Neural crest cell (in vitro differentiated cells): ENCODE results near the gene PERM1. TPM values are rescaled to one million over a fixed set of nuclear protein-coding genes. Genes with fewer than 3 reads are reported as not detected.

Experiments used
- DNase-seq: peaks from one replicate; pipeline ENCODE4 v3.0.0; 2021; ENCODE audit warnings: low read depth, mixed read lengths, low spot score
- H3K27ac Mint-ChIP-seq: one replicate; pipeline ENCODE4 v1.8.0; 2021; ENCODE audit warnings: mild to moderate bottlenecking, mixed read lengths; ENCODE audit not compliant: unreplicated experiment
- H3K27me3 Mint-ChIP-seq: 2 replicates; pipeline ENCODE4 v1.8.0; 2021; ENCODE audit warnings: low read depth, mild to moderate bottlenecking, mixed read lengths
- H3K36me3 Mint-ChIP-seq: 2 replicates; pipeline ENCODE4 v1.8.0; 2021; ENCODE audit warnings: low read depth, mild to moderate bottlenecking, mixed read lengths
- H3K4me1 Mint-ChIP-seq: 2 replicates; pipeline ENCODE4 v1.8.0; 2021; ENCODE audit warnings: mixed read lengths
- H3K4me3 Mint-ChIP-seq: one replicate; pipeline ENCODE4 v1.8.0; 2021; ENCODE audit warnings: mild to moderate bottlenecking, mixed read lengths
- H3K9me3 Mint-ChIP-seq: 2 replicates; pipeline ENCODE4 v1.8.0; 2021; ENCODE audit warnings: mixed read lengths
- CTCF ChIP-seq: fragments of 200-600 bp; sonication (generic); conservative IDR thresholded peaks from 2 replicates; pipeline ENCODE4 v1.5.0; 2021; ENCODE audit warnings: antibody characterized with exemption, mild to moderate bottlenecking
- total RNA-seq: library from RNA; stranded (reverse); gene quantifications from 2 replicates; pipeline ENCODE4 v1.2.1, GENCODE V29; 2021

Gene PERM1
- total RNA-seq, 1 donor from 2014 or later: not detected

DNA sequence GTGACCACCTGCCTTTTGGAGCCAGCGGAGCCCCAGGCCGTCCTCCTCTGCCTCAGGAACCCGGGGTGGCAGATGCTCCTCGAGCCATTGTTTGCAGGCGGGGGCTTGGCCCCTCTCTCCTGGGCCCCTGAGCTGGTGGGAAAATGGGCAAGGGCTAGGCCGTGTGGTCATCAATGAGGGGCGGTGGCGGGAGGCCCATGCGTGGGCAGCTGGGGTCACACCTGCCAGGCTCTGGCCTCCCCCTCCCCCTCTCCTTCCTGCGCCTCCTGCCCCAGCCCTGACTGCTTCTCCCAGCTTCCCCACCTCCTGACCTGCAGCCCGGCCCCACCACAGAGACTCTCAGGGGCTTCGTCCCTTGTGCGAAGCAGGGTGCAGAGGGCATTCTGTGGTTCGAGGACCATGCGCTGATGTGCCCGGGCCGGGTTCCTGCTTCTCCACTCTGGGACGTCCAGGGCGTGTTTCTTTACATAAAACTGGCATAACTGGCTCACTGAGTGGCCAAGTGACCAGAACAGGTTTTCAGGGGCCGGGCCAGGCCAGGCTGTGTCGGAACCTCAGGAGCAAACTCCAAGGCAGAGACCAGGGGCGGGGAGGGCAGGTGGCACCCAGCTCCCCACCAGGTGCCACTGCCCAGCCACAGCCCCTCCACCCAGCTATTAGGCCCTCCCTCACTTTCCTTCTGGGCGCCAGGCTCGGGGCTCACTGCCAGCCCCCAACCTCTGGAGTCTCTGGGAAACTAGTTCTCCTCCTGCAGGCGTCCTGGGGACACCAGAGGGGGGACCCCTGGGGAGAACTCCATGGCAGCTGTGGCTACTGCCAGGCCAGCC is 48.9 kb downstream of the PERM1 start:
- Mint-ChIP-seq H3K4me3 (no peak overlapping the region), H3K4me1 (no peaks in the 10 kb centered on the region), H3K27me3 (peaks cover 81% of the 10 kb centered on the region), H3K27ac (no peak overlapping the region), H3K36me3 (no peaks in the 10 kb centered on the region), H3K9me3 (no peaks in the 10 kb centered on the region)
- no peak for TF ChIP-seq CTCF
- DNase-seq: no peak

- TF ChIP-seq CTCF: no peak
- H3K27ac Mint-ChIP-seq: no peak overlapping the region
- DNase-seq: no peak
Measured at GRCh38 chr1:932173-932510, 49.8 kb downstream of the PERM1 start.

DNA sequence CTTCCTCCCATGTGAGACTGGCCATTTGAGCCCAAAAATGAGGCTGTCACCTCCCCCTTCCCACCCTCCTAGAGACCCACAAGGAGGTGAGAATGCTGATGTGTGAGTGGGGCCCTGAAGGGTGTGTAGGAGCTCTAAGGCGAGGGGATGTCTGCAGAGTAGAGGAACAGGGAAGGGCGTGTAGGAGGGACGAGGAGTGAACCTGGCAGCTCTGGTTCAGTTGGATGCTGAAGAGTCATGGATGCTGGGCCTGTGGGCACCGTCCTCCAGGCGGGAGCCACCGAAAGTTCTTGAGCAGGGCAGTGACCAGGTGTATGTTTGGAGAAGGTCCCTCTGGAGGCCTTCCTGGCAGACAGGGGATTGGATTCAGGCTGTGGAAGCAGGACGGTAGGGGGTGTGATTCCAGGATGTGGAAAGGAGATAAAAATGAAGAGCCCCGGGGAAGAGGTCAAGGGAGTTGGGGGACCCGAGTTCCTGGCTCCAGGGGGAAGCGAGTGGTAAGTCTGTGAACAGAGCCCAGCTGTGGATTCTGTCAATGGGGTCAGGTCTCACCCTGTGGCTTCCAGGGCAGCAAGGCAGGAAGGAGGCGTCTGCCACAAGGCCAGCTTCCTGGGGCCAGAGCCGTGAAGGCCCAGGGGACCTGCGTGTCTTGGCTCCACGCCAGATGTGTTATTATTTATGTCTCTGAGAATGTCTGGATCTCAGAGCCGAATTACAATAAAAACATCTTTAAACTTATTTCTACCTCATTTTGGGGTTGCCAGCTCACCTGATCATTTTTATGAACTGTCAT is 50.3 kb downstream of the PERM1 start:
- no peak overlapping the region for H3K27ac Mint-ChIP-seq
- H3K36me3 Mint-ChIP-seq: no peaks in the 10 kb centered on the region
- no peak for TF ChIP-seq CTCF
- no peak overlapping the region for H3K4me3 Mint-ChIP-seq
- no peaks in the 10 kb centered on the region for H3K9me3 Mint-ChIP-seq
- no peak for DNase-seq
- no peaks in the 10 kb centered on the region for H3K4me1 Mint-ChIP-seq
- peaks cover 84% of the 10 kb centered on the region for H3K27me3 Mint-ChIP-seq

More at GRCh38 chr1:932173-932510, 49.8 kb downstream of the PERM1 start:
- Mint-ChIP-seq H3K27me3 (peaks cover 84% of the 10 kb centered on the region), H3K4me3 (no peak overlapping the region), H3K36me3 (no peaks in the 10 kb centered on the region), H3K4me1 (no peaks in the 10 kb centered on the region), H3K9me3 (no peaks in the 10 kb centered on the region)

GRCh38 chr1:930633-931138 is 51.2 kb downstream of the PERM1 start:
- Mint-ChIP-seq H3K36me3 (no peaks in the 10 kb centered on the region), H3K27ac (no peak overlapping the region), H3K9me3 (no peaks in the 10 kb centered on the region), H3K4me3 (no peak overlapping the region), H3K27me3 (peaks cover 88% of the 10 kb centered on the region), H3K4me1 (no peaks in the 10 kb centered on the region)
- DNase-seq: no peak
- no peak for TF ChIP-seq CTCF

DNA sequence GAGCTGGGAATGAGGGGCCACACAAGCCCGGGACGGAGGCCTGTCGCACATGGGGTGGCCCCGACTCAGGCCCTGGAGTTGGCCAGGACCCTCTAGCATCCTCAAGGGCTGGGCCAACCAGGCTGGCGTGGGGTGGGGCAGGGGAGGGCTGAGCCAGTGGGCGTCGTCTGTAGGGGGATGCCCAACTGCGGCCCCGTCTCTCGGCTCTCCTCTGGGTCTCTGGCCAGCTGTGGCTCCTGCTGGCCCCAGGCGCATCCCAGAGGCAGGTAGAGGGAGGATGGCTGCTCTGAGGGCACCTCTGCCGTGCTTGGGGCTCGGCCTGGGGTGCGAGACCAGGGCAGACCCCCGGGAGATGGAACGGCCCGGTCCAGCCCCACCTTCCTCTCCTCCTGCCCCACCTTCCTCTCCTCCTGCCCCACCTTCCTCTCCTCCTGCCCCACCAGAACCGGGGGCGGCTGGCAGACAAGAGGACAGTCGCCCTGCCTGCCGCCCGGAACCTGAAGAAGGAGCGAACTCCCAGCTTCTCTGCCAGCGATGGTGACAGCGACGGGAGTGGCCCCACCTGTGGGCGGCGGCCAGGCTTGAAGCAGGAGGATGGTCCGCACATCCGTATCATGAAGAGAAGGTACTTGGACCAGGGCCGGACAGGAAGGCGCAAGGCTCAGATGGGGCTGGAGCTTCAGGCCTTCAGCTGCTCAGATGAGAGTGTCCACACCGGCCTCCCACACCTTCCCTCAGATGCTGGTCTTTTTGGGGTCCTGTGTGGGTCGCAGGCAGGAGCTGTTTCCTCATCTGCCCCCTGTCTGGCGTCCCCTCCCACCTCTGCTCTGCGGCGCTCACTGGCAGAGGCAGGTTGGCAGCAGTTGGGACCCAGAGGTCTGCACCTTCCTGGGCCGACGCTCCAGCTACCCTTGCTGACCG is 51.9 kb downstream of the PERM1 start:
- no peak for TF ChIP-seq CTCF
- Mint-ChIP-seq H3K27me3 (peaks cover 86% of the 10 kb centered on the region), H3K27ac (no peak overlapping the region), H3K36me3 (no peaks in the 10 kb centered on the region), H3K4me1 (no peaks in the 10 kb centered on the region), H3K4me3 (no peak overlapping the region), H3K9me3 (no peaks in the 10 kb centered on the region)
- no peak for DNase-seq
